ENCODE measurements around the gene RTN3.
"Not testable (repeated sequence)": the region's sequence is repeated elsewhere in the genome, so short reads cannot be mapped to it uniquely, and the experiment has no call there.

RTN3 gene

GRCh38 chr11:63767565-63768236 is 86.4 kb downstream of the RTN3 start:
- Histone ChIP-seq H3K9ac (ENCODE audit: low read depth, low read length) (peak overlapping the region; percentile 66), H3K4me1 (ENCODE audit: control insufficient read depth, insufficient read depth, low read length) (peaks cover 9% of the 10 kb centered on the region), H3K9me3 (ENCODE audit: control insufficient read depth, insufficient read depth, low read length) (no peaks in the 10 kb centered on the region), H3K27me3 (ENCODE audit: control insufficient read depth, insufficient read depth, low read length) (peaks cover 18% of the 10 kb centered on the region), H3K36me3 (ENCODE audit: control insufficient read depth, insufficient read depth, low read length) (no peaks in the 10 kb centered on the region), H3K4me3 (ENCODE audit: low read depth, low read length) (peak overlapping the region; percentile 75)

- Histone ChIP-seq H3K9me3 (ENCODE audit: control insufficient read depth, insufficient read depth, low read length) (no peaks in the 10 kb centered on the region), H3K4me3 (ENCODE audit: low read depth, low read length) (peak within 1 kb of the TSS; percentile 75), H3K27me3 (ENCODE audit: control insufficient read depth, insufficient read depth, low read length) (peaks cover 18% of the 10 kb centered on the region), H3K36me3 (ENCODE audit: control insufficient read depth, insufficient read depth, low read length) (no peaks in the 10 kb centered on the region), H3K4me1 (ENCODE audit: control insufficient read depth, insufficient read depth, low read length) (peaks cover 9% of the 10 kb centered on the region), H3K9ac (ENCODE audit: low read depth, low read length) (peak within 1 kb of the TSS; percentile 66)
These were observed 87.1 kb downstream of the RTN3 start, which contains the start of gene ZFTA for GRCh38 chr11:63768237-63769041. TSS of gene ZFTA (minus strand) at chr11:63768775. CDS start at chr11:63768622, 153 bp downstream.

GRCh38 chr11:63769042-63769713 is 87.9 kb downstream of the RTN3 start:
- H3K9me3 ChIP-seq (ENCODE audit: control insufficient read depth, insufficient read depth, low read length) = no peaks in the 10 kb centered on the region
- H3K27me3 ChIP-seq (ENCODE audit: control insufficient read depth, insufficient read depth, low read length) = peaks cover 18% of the 10 kb centered on the region
- peak overlapping the region; percentile 46 for H3K4me3 ChIP-seq (ENCODE audit: low read depth, low read length)
- H3K4me1 ChIP-seq (ENCODE audit: control insufficient read depth, insufficient read depth, low read length) = peaks cover 9% of the 10 kb centered on the region
- no peak overlapping the region for H3K9ac ChIP-seq (ENCODE audit: low read depth, low read length)
- H3K36me3 ChIP-seq (ENCODE audit: control insufficient read depth, insufficient read depth, low read length) = no peaks in the 10 kb centered on the region

DNA sequence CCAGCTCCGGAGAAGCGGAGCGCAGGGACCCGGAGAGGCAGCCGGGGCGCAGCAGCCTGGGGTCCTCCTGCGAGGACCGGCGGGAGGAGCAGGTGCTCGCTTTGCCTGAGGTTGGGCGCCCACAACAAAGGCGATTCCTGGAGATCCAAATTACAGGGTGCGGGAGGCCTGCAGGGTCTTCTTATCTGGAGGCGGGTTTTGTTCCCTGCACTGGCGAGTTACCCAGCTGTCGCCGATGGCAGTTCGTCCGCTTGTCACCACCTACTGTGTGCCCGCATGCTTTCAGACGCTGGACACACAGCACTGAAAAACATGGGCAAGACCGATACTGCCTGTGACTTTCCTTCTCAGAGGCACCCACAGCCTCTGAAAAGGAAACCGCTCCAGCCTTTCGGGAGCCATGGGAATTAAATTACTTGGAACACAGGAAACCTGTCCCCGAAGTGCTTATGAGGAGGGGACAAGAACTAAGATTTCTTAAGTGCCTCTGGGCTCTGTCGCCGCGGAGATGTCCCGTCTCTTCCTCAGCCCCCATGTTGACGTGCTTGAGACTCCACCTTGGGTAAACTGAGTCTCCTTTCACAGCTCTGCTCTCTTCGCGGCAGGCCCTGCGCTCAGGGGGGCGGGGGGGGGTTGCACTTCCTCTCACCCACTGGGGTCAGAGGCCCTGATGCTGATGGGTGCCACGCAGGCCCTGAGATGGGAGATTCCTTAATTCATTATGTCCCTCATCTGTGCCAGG is 88.6 kb downstream of the RTN3 start:
- Histone ChIP-seq H3K27me3 (ENCODE audit: control insufficient read depth, insufficient read depth, low read length) (peaks cover 18% of the 10 kb centered on the region), H3K9ac (ENCODE audit: low read depth, low read length) (no peak overlapping the region), H3K4me1 (ENCODE audit: control insufficient read depth, insufficient read depth, low read length) (peaks cover 6% of the 10 kb centered on the region), H3K9me3 (ENCODE audit: control insufficient read depth, insufficient read depth, low read length) (no peaks in the 10 kb centered on the region), H3K4me3 (ENCODE audit: low read depth, low read length) (peak overlapping the region; percentile 46), H3K36me3 (ENCODE audit: control insufficient read depth, insufficient read depth, low read length) (no peaks in the 10 kb centered on the region)

GRCh38 chr11:63770763-63771162 is 89.5 kb downstream of the RTN3 start:
- Histone ChIP-seq H3K36me3 (ENCODE audit: control insufficient read depth, insufficient read depth, low read length) (no peaks in the 10 kb centered on the region), H3K27me3 (ENCODE audit: control insufficient read depth, insufficient read depth, low read length) (peaks cover 18% of the 10 kb centered on the region), H3K9me3 (ENCODE audit: control insufficient read depth, insufficient read depth, low read length) (no peaks in the 10 kb centered on the region), H3K4me1 (ENCODE audit: control insufficient read depth, insufficient read depth, low read length) (peaks cover 4% of the 10 kb centered on the region), H3K9ac (ENCODE audit: low read depth, low read length) (no peak overlapping the region), H3K4me3 (ENCODE audit: low read depth, low read length) (no peak overlapping the region)

GRCh38 chr11:63771741-63772318 is 90.5 kb downstream of the RTN3 start:
- not testable (repeated sequence) for H3K36me3 ChIP-seq (ENCODE audit: control insufficient read depth, insufficient read depth, low read length); H3K9me3 ChIP-seq (ENCODE audit: control insufficient read depth, insufficient read depth, low read length)
- peaks cover 18% of the 10 kb centered on the region for H3K27me3 ChIP-seq (ENCODE audit: control insufficient read depth, insufficient read depth, low read length)

DNA sequence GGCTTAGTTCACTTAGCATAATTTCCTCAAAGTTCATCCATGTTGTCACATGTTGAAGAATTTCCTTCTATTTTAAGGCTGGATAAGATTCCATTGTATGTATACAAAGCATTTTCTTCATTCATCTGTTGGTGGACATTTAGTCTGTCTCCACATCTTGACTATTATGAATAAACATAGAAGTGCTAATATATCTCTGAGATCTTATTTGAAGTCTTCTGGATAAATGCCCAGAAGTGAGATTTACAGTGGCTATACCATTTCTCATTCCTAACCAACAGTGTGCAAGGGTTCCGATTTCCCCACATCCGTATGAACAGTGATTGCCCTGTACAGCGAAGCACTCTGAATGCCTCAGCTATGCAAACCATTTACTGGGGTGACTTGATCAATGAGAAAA is 93.9 kb downstream of the RTN3 start:
- no peaks in the 10 kb centered on the region for H3K36me3 ChIP-seq (ENCODE audit: control insufficient read depth, insufficient read depth, low read length)
- no peak overlapping the region for H3K9ac ChIP-seq (ENCODE audit: low read depth, low read length)
- no peaks in the 10 kb centered on the region for H3K9me3 ChIP-seq (ENCODE audit: control insufficient read depth, insufficient read depth, low read length)

More at GRCh38 chr11:63771741-63772318, 90.5 kb downstream of the RTN3 start:
- not testable (repeated sequence) for H3K9ac ChIP-seq (ENCODE audit: low read depth, low read length); H3K4me1 ChIP-seq (ENCODE audit: control insufficient read depth, insufficient read depth, low read length); H3K4me3 ChIP-seq (ENCODE audit: low read depth, low read length)

GRCh38 chr11:63779039-63779438 is 97.7 kb downstream of the RTN3 start:
- no peaks in the 10 kb centered on the region for H3K27me3 ChIP-seq (ENCODE audit: control insufficient read depth, insufficient read depth, low read length)

More for the DNA sequence above, 93.9 kb downstream of the RTN3 start:
- H3K27me3 ChIP-seq (ENCODE audit: control insufficient read depth, insufficient read depth, low read length) = peaks cover 14% of the 10 kb centered on the region
- H3K4me3 ChIP-seq (ENCODE audit: low read depth, low read length) = no peak overlapping the region
- H3K4me1 ChIP-seq (ENCODE audit: control insufficient read depth, insufficient read depth, low read length) = no peaks in the 10 kb centered on the region

GRCh38 chr11:63782749-63783148 is 101.4 kb downstream of the RTN3 start:
- H3K4me1 ChIP-seq (ENCODE audit: control insufficient read depth, insufficient read depth, low read length) = peaks cover 4% of the 10 kb centered on the region
- H3K27me3 ChIP-seq (ENCODE audit: control insufficient read depth, insufficient read depth, low read length) = no peaks in the 10 kb centered on the region
- no peak overlapping the region for H3K4me3 ChIP-seq (ENCODE audit: low read depth, low read length)
- H3K36me3 ChIP-seq (ENCODE audit: control insufficient read depth, insufficient read depth, low read length) = no peaks in the 10 kb centered on the region
- no peak overlapping the region for H3K9ac ChIP-seq (ENCODE audit: low read depth, low read length)
- no peaks in the 10 kb centered on the region for H3K9me3 ChIP-seq (ENCODE audit: control insufficient read depth, insufficient read depth, low read length)

More at GRCh38 chr11:63779039-63779438, 97.7 kb downstream of the RTN3 start:
- H3K9me3 ChIP-seq (ENCODE audit: control insufficient read depth, insufficient read depth, low read length) = no peaks in the 10 kb centered on the region
- no peak overlapping the region for H3K9ac ChIP-seq (ENCODE audit: low read depth, low read length)
- H3K36me3 ChIP-seq (ENCODE audit: control insufficient read depth, insufficient read depth, low read length) = no peaks in the 10 kb centered on the region
- peaks cover under 1% of the 10 kb centered on the region for H3K4me1 ChIP-seq (ENCODE audit: control insufficient read depth, insufficient read depth, low read length)
- H3K4me3 ChIP-seq (ENCODE audit: low read depth, low read length) = no peak overlapping the region

GRCh38 chr11:63783925-63784592 is 102.8 kb downstream of the RTN3 start:
- Histone ChIP-seq H3K9ac (ENCODE audit: low read depth, low read length) (no peak overlapping the region), H3K9me3 (ENCODE audit: control insufficient read depth, insufficient read depth, low read length) (no peaks in the 10 kb centered on the region), H3K4me3 (ENCODE audit: low read depth, low read length) (no peak overlapping the region), H3K4me1 (ENCODE audit: control insufficient read depth, insufficient read depth, low read length) (peaks cover 4% of the 10 kb centered on the region), H3K36me3 (ENCODE audit: control insufficient read depth, insufficient read depth, low read length) (no peaks in the 10 kb centered on the region), H3K27me3 (ENCODE audit: control insufficient read depth, insufficient read depth, low read length) (no peaks in the 10 kb centered on the region)
